Embryonic facial prominence (tissue), 1 donor: Measurements from ENCODE around the gene FERMT1.
"Not testable (repeated sequence)": the region's sequence is repeated elsewhere in the genome, so short reads cannot be mapped to it uniquely, and the experiment has no call there.

Experiments
- DNase-seq: peaks from one replicate; pipeline ENCODE4 v3.0.0-alpha.2; 2016; ENCODE audit errors: extremely low spot score

The FERMT1 gene

GRCh38 chr20:6115221-6115895 lies 7.5 kb downstream of the FERMT1 start:
- no peak for DNase-seq

- no peak for DNase-seq
Observed at GRCh38 chr20:6114696-6115095, 8.1 kb downstream of the FERMT1 start.

- DNase-seq, result no peak
Observed at GRCh38 chr20:6113951-6114350, 8.9 kb downstream of the FERMT1 start.

GRCh38 chr20:6112965-6113364 lies 9.9 kb downstream of the FERMT1 start:
- DNase-seq, result not testable (repeated sequence)

GRCh38 chr20:6108330-6108729 lies 14.5 kb downstream of the FERMT1 start:
- DNase-seq, result no peak

- DNase-seq, result no peak
Observed at GRCh38 chr20:6104493-6105188, 18.2 kb downstream of the FERMT1 start.

GRCh38 chr20:6103301-6103700 lies 19.5 kb downstream of the FERMT1 start:
- DNase-seq, result no peak

- no peak for DNase-seq
Observed at GRCh38 chr20:6101346-6101745, 21.5 kb downstream of the FERMT1 start.

GRCh38 chr20:6100246-6100645 lies 22.6 kb downstream of the FERMT1 start:
- no peak for DNase-seq

- DNase-seq, result no peak
Observed at GRCh38 chr20:6099819-6100218, 23.0 kb downstream of the FERMT1 start.

GRCh38 chr20:6095409-6095808 lies 27.4 kb downstream of the FERMT1 start:
- no peak for DNase-seq

GRCh38 chr20:6094565-6094964 lies 28.3 kb downstream of the FERMT1 start:
- no peak for DNase-seq

- DNase-seq, result no peak
Observed at GRCh38 chr20:6094063-6094462, 28.8 kb downstream of the FERMT1 start.

- DNase-seq, result no peak
Observed at GRCh38 chr20:6091661-6092060, 31.2 kb downstream of the FERMT1 start.

- no peak for DNase-seq
Observed at GRCh38 chr20:6086868-6087267, 36.0 kb downstream of the FERMT1 start.

GRCh38 chr20:6083926-6084325 lies 38.9 kb downstream of the FERMT1 start:
- DNase-seq, result no peak

- no peak for DNase-seq
Observed at GRCh38 chr20:6081236-6081635, 41.6 kb downstream of the FERMT1 start.

GRCh38 chr20:6079016-6079415 lies 43.8 kb downstream of the FERMT1 start:
- DNase-seq, result no peak

GRCh38 chr20:6075428-6076219 lies 47.2 kb downstream of the FERMT1 start:
- peak; percentile 46 for DNase-seq

GRCh38 chr20:6074784-6075183 lies 48.0 kb downstream of the FERMT1 start:
- DNase-seq, result no peak

GRCh38 chr20:6074145-6074561 lies 48.7 kb downstream of the FERMT1 start:
- no peak for DNase-seq

GRCh38 chr20:6070829-6071695 lies 51.8 kb downstream of the FERMT1 start:
- DNase-seq, result no peak
